ENCODE data around the gene HIPK3.

DNA sequence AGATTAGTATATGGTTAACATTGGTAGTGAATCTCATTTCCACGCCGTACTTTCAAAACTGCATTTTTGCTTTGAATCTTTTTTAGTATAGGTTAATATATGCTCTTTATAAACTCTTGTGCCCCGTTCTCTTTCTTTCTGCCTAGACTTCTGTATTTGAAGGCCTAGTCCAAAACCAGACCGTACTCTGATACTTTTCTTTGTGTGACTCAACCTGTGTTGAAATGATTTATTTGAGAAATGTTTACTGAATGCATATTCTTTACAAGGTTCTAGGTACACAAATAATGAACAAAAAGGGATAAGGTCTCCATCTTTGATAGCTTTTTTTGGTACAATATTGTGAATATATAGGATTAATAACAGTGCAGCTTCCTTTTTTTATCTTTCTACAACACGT lies 68.3 kb downstream of the HIPK3 start:
- TF ChIP-seq POLR2A (IDR thresholded peaks at IDR 0.05), result no peak
- TF ChIP-seq, protein P1, sequence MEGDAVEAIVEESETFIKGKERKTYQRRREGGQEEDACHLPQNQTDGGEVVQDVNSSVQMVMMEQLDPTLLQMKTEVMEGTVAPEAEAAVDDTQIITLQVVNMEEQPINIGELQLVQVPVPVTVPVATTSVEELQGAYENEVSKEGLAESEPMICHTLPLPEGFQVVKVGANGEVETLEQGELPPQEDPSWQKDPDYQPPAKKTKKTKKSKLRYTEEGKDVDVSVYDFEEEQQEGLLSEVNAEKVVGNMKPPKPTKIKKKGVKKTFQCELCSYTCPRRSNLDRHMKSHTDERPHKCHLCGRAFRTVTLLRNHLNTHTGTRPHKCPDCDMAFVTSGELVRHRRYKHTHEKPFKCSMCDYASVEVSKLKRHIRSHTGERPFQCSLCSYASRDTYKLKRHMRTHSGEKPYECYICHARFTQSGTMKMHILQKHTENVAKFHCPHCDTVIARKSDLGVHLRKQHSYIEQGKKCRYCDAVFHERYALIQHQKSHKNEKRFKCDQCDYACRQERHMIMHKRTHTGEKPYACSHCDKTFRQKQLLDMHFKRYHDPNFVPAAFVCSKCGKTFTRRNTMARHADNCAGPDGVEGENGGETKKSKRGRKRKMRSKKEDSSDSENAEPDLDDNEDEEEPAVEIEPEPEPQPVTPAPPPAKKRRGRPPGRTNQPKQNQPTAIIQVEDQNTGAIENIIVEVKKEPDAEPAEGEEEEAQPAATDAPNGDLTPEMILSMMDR (IDR thresholded peaks at IDR 0.05), result no peak

Measured in uterus (tissue), 2 donors.